IMR-90 (cell line): ENCODE data around the gene CBL. TPM values are rescaled to one million over a fixed set of nuclear protein-coding genes. Genes with fewer than 3 reads are reported as not detected.

Source experiments
- ATAC-seq: fragments of 200-7000 bp; cut with Tn5 transposase; 2 replicates; pipeline ENCODE4 v1.9.1; 2020; ENCODE audit warnings: low read depth, mild to moderate bottlenecking, moderate library complexity
- BruUV-seq: library from RNA; stranded (reverse); fragments of 400-500 nt; replicated peaks from 2 replicates; lab custom pipeline; 2021; lab: Mats Ljungman, UMichigan
- CTCF ChIA-PET: fragments of 300-600 bp; formaldehyde crosslinking; extraction: SDS; loops from one replicate; lab custom pipeline; 2021; ENCODE audit warnings: antibody characterized with exemption; lab: Yijun Ruan, JAX
- POLR2A ChIA-PET: fragments of 300-600 bp; sonication (Branson Sonifier 250); formaldehyde crosslinking; loops from one replicate; lab custom pipeline; 2022; ENCODE audit warnings: antibody characterized with exemption; ENCODE audit not compliant: unreplicated experiment; lab: Charles Lee
- DNase-seq: peaks from one replicate; pipeline ENCODE4 v3.0.0; 2013
- H2AFZ ChIP-seq: replicated peaks from 2 replicates; pipeline ENCODE3; 2013; ENCODE audit warnings: low read length, mild to moderate bottlenecking; ENCODE audit not compliant: poor library complexity
- H2AK5ac ChIP-seq: 2 replicates; pipeline ENCODE4 v1.6.1; 2013; ENCODE audit warnings: low read depth, low read length, inconsistent platforms
- H2AK9ac ChIP-seq: replicated peaks from 2 replicates; pipeline ENCODE3; 2013; ENCODE audit warnings: mild to moderate bottlenecking, low read depth, low read length, moderate library complexity; ENCODE audit not compliant: poor library complexity
- H2BK120ac ChIP-seq: 2 replicates; pipeline ENCODE4 v1.6.1; 2013; ENCODE audit warnings: low read depth, low read length, inconsistent platforms
- H2BK15ac ChIP-seq: 3 replicates; pipeline ENCODE4 v1.6.1; 2013; ENCODE audit warnings: low read depth, low read length, inconsistent platforms
- H2BK20ac ChIP-seq: 2 replicates; pipeline ENCODE4 v1.6.1; 2013; ENCODE audit warnings: low read depth, mild to moderate bottlenecking, inconsistent platforms, low read length, moderate library complexity
- H2BK5ac ChIP-seq: 2 replicates; pipeline ENCODE4 v1.6.1; 2013; ENCODE audit warnings: mild to moderate bottlenecking, low read depth, low read length, inconsistent platforms; ENCODE audit not compliant: poor library complexity, severe bottlenecking
- H3K14ac ChIP-seq: replicated peaks from 2 replicates; pipeline ENCODE4 v1.6.1; 2013; ENCODE audit warnings: low read depth, low read length, inconsistent platforms
- H3K18ac ChIP-seq: 2 replicates; pipeline ENCODE4 v1.6.1; 2013; ENCODE audit warnings: low read depth, low read length, control low read depth
- H3K23ac ChIP-seq: 2 replicates; pipeline ENCODE4 v1.6.1; 2013; ENCODE audit warnings: low read depth, low read length, inconsistent platforms
- H3K27ac ChIP-seq: 2 replicates; pipeline ENCODE4 v1.5.1; 2013; ENCODE audit warnings: mild to moderate bottlenecking, control low read depth, low read length; ENCODE audit not compliant: insufficient read depth
- H3K27me3 ChIP-seq: 2 replicates; pipeline ENCODE4 v1.6.1; 2013; ENCODE audit warnings: low read length; ENCODE audit not compliant: control insufficient read depth, insufficient read depth
- H3K36me3 ChIP-seq: 2 replicates; pipeline ENCODE4 v1.6.1; 2013; ENCODE audit warnings: low read length, mixed read lengths; ENCODE audit not compliant: control insufficient read depth, insufficient read depth
- H3K4ac ChIP-seq: 2 replicates; pipeline ENCODE4 v1.6.1; 2013; ENCODE audit warnings: low read depth, low read length, inconsistent platforms
- H3K4me1 ChIP-seq: 2 replicates; pipeline ENCODE4 v1.6.1; 2013; ENCODE audit warnings: low read length, mixed read lengths; ENCODE audit not compliant: control insufficient read depth, insufficient read depth
- H3K4me2 ChIP-seq: 2 replicates; pipeline ENCODE4 v1.6.1; 2013; ENCODE audit warnings: low read depth, mild to moderate bottlenecking, control low read depth, low read length, moderate library complexity
- H3K4me3 ChIP-seq: 2 replicates; pipeline ENCODE4 v1.5.1; 2013; ENCODE audit warnings: low read depth, mild to moderate bottlenecking, control low read depth, low read length, moderate library complexity; ENCODE audit not compliant: insufficient read depth
- H3K56ac ChIP-seq: 2 replicates; pipeline ENCODE4 v1.6.1; 2013; ENCODE audit warnings: low read length, inconsistent platforms; ENCODE audit not compliant: insufficient read depth; ENCODE audit errors: extremely low read depth
- H3K79me1 ChIP-seq, 2 experiments: 2 replicates each; pipeline ENCODE4 v1.6.1; 2013; ENCODE audit warnings: low read length in 2 of 2, inconsistent platforms in 1 of 2, low read depth in 1 of 2
- H3K9ac ChIP-seq: 2 replicates; pipeline ENCODE4 v1.6.1; 2013; ENCODE audit warnings: low read depth, low read length, control low read depth
- H3K9me1 ChIP-seq: 2 replicates; pipeline ENCODE4 v1.6.1; 2013; ENCODE audit warnings: low read length, inconsistent platforms; ENCODE audit not compliant: insufficient read depth
- H3K9me3 ChIP-seq: 2 replicates; pipeline ENCODE4 v1.6.1; 2013; ENCODE audit warnings: low read length; ENCODE audit not compliant: control insufficient read depth, insufficient read depth
- H4K20me1 ChIP-seq: 2 replicates; pipeline ENCODE4 v1.6.1; 2013; ENCODE audit warnings: low read length, inconsistent platforms; ENCODE audit not compliant: insufficient read depth
- H4K5ac ChIP-seq: 2 replicates; pipeline ENCODE4 v1.6.1; 2013; ENCODE audit warnings: mild to moderate bottlenecking, low read depth, low read length, control low read depth
- H4K8ac ChIP-seq, 2 experiments: 2 replicates each; pipeline ENCODE4 v1.6.1; 2013; ENCODE audit warnings: low read depth in 2 of 2, low read length in 2 of 2, control low read depth in 1 of 2, inconsistent platforms in 1 of 2
- H4K91ac ChIP-seq: 2 replicates; pipeline ENCODE4 v1.6.1; 2013; ENCODE audit warnings: low read depth, low read length, inconsistent platforms; ENCODE audit not compliant: insufficient read depth
- BHLHE40 ChIP-seq: fragments of 150-350 bp; IDR thresholded peaks from 2 replicates; pipeline ENCODE4 v1.6.1; 2016; ENCODE audit warnings: mild to moderate bottlenecking, low read depth, low read length
- ELK1 ChIP-seq: fragments of 150-350 bp; IDR thresholded peaks from 2 replicates; pipeline ENCODE4 v1.6.1; 2016; ENCODE audit warnings: low read depth, mild to moderate bottlenecking, low read length, moderate library complexity, borderline replicate concordance
- FOS ChIP-seq: fragments of 150-350 bp; IDR thresholded peaks from 2 replicates; pipeline ENCODE4 v1.6.1; 2016; ENCODE audit warnings: low read depth, low read length
- MXI1 ChIP-seq: IDR thresholded peaks from 2 replicates; pipeline ENCODE4 v1.6.1; 2012; ENCODE audit warnings: low read depth, mild to moderate bottlenecking, low read length, moderate library complexity, borderline replicate concordance
- RCOR1 ChIP-seq: IDR thresholded peaks from 2 replicates; pipeline ENCODE4 v1.6.1; 2012; ENCODE audit warnings: mild to moderate bottlenecking, low read length, improper control_type of control experiment; ENCODE audit not compliant: insufficient replicate concordance
- RFX5 ChIP-seq: IDR thresholded peaks from 2 replicates; pipeline ENCODE4 v1.8.0; 2012; ENCODE audit warnings: low read depth, mild to moderate bottlenecking, low read length, moderate library complexity
- SMC3 ChIP-seq: fragments of 150-350 bp; IDR thresholded peaks from 2 replicates; pipeline ENCODE4 v1.6.1; 2016; ENCODE audit warnings: low read depth, mild to moderate bottlenecking, antibody characterized with exemption, low read length, moderate library complexity
- USF2 ChIP-seq: fragments of 150-350 bp; IDR thresholded peaks from 2 replicates; pipeline ENCODE4 v1.6.1; 2017; ENCODE audit warnings: mild to moderate bottlenecking, antibody characterized with exemption, low read length, low read depth
- WGBS, 2 experiments: methylation state at CpG; one replicate each; pipeline versions ENCODE4 v1.1.5 to v1.1.7; 2013; ENCODE audit warnings: missing lambda C conversion rate in 2 of 2; ENCODE audit not compliant: insufficient read length in 1 of 2; ENCODE audit errors: extremely low coverage in 2 of 2; 5-methylcytosine and 5-hydroxymethylcytosine counted together
- dilution Hi-C: fragments of 300-500 bp; cut with HindIII; formaldehyde crosslinking; loops from one replicate; pipeline ENCODE4 v1.14.3; 2018; ENCODE audit warnings: low sequenced_read_pairs; ENCODE audit not compliant: unreplicated experiment
- in situ Hi-C: fragments of 300-500 bp; cut with MboI; formaldehyde crosslinking; loops from 3 replicates; pipeline ENCODE4 v1.14.3; 2019; ENCODE audit warnings: low sequenced_read_pairs, inconsistent platforms, mixed read lengths
- intact Hi-C: fragments of 100-400 bp; cut with micrococcal nuclease; formaldehyde crosslinking; loops from 2 replicates; pipeline ENCODE4 v1.10.0; 2022
- polyA plus RNA-seq, 3 experiments: library from polyadenylated mRNA; depleted of rRNA; stranded (reverse); fragments of >200 nt; gene quantifications; 2 replicates each; pipeline ENCODE4 v1.2.3, GENCODE V29; 2012; ENCODE audit warnings: low replicate concordance in 1 of 3
- total RNA-seq: library from RNA; depleted of rRNA; stranded (reverse); fragments of >200 nt; gene quantifications from 2 replicates; pipeline ENCODE4 v1.2.3, GENCODE V29; 2012

CBL gene
- total and polyA plus RNA-seq, 2 of the 4 experiments (the other 2 are of a cell fraction) = 6.1 to 11.8 TPM

- TF ChIP-seq RCOR1 = no peak
- no peak for TF ChIP-seq MXI1
These were observed 25.1 kb upstream of the CBL start (continued) for GRCh38 chr11:119180729-119181676.

GRCh38 chr11:119181677-119182412, 24.3 kb upstream of the CBL start:
- Histone ChIP-seq H3K9ac (no peak overlapping the region), H3K79me1 (no peaks in the 10 kb centered on the region), H3K27me3 (peaks cover 10% of the 10 kb centered on the region), H3K4me3 (no peak overlapping the region), H3K4me1 (no peaks in the 10 kb centered on the region; the same call in 1 of the 2 replicates), H4K91ac (no peak overlapping the region), H3K36me3 (peaks cover 10% of the 10 kb centered on the region; the same call in 1 of the 2 replicates), H3K4ac (no peak overlapping the region), H2BK15ac (no peak overlapping the region), H2BK5ac (no peak overlapping the region), H4K20me1 (no peaks in the 10 kb centered on the region), H4K8ac (no peak overlapping the region), H2BK20ac (no peak overlapping the region), H2AK5ac (no peak overlapping the region), H2AK9ac (no peak overlapping the region), H2BK120ac (no peak overlapping the region), H4K5ac (no peak overlapping the region), H3K23ac (no peak overlapping the region), H3K56ac (no peak overlapping the region), H2AFZ (no peak overlapping the region), H3K18ac (no peak overlapping the region), H3K4me2 (no peak overlapping the region), H3K27ac (no peak overlapping the region), H3K9me3 (no peaks in the 10 kb centered on the region), H3K14ac (no peak overlapping the region), H3K9me1 (0 out of 2 replicates have a peak, but pooled peaks cover 8% of the 10 kb centered on the region)
- dilution Hi-C loops (no loop called here), intact Hi-C loops (no loop called here), in situ Hi-C loops (no loop called here)
- TF ChIP-seq USF2 (no peak), ELK1 (no peak), RFX5 (no peak), FOS (no peak), BHLHE40 (no peak), SMC3 (no peak)
- ChIA-PET CTCF (no interaction called here), POLR2A (no interaction called here)
- DNase-seq = no peak
- no peak for ATAC-seq
- BruUV-seq = no TSS peak
- 79% methylated on average over 14 of the region's 17 CpGs; no CpG with 5 or more reads in 1 of the 2 experiments for WGBS, 2 experiments
